ENCODE measurements around the gene TERT. TPM values are rescaled to one million over a fixed set of nuclear protein-coding genes. Genes with fewer than 3 reads are reported as not detected.

TERT gene
- total and polyA plus RNA-seq, 2 donors (not counting 1 experiment from before 2014, with no cell fraction given), result 0.24 to 0.39 TPM

GRCh38 chr5:1216918-1217295, 78.0 kb downstream of the TERT start:
- intact Hi-C loops (cut with micrococcal nuclease), result no loop called here
- ATAC-seq (ENCODE audit: low read depth), result no peak
- H3K79me2 ChIP-seq (ENCODE audit: control insufficient read depth, insufficient read depth, low read length), result no peaks in the 10 kb centered on the region
- no peak for DNase-seq
- peaks cover 0 to 20% (median 0%) of the 10 kb centered on the region in 3 donors for H3K9me3 ChIP-seq (ENCODE audit: control extremely low read depth in 1 of 3, control insufficient read depth in 2 of 3, insufficient read depth in 1 of 3, low read length in 2 of 3)
- H3K4me2 ChIP-seq (replicated peaks; ENCODE audit: low read depth, low read length, poor library complexity, severe bottlenecking), result no peak overlapping the region
- H3K4me3 ChIP-seq (ENCODE audit: control extremely low read depth in 1 of 5, extremely low read depth in 1 of 5, insufficient read depth in 1 of 5, low read depth in 2 of 5, low read length in 4 of 5), result no peak overlapping the region
- CTCF ChIA-PET, result no interaction called here
- H3K36me3 ChIP-seq (replicated peaks in 1 of 2; ENCODE audit: control extremely low read depth in 1 of 2, control insufficient read depth in 1 of 2, extremely low read depth in 1 of 2, insufficient read depth in 2 of 2, low read length in 1 of 2), result no peaks in the 10 kb centered on the region
- no peaks in the 10 kb centered on the region for H4K20me1 ChIP-seq (ENCODE audit: control insufficient read depth, insufficient read depth, low read length, poor library complexity, severe bottlenecking)
- WGBS (ENCODE audit: insufficient coverage), result 93% methylated on average over 18 of the region's 18 CpGs
- Mint-ChIP-seq H3K9me3 (ENCODE audit: insufficient read depth) (no peaks in the 10 kb centered on the region), H3K4me1 (no peaks in the 10 kb centered on the region), H3K4me3 (no peak overlapping the region), H3K27ac (no peak overlapping the region), H3K27me3 (peaks cover 8% of the 10 kb centered on the region)
- TF ChIP-seq EZH2 (IDR thresholded peaks at IDR 0.05; ENCODE audit: borderline replicate concordance, insufficient read depth, low read depth, low read length, poor library complexity, severe bottlenecking), result no peak
- TF ChIP-seq CTCF (IDR thresholded peaks at IDR 0.05), result no peak
- no peaks in the 10 kb centered on the region for H3K4me1 ChIP-seq (ENCODE audit: control insufficient read depth in 2 of 2, insufficient read depth in 2 of 2, low read length in 2 of 2)
- no peak overlapping the region for H3K9ac ChIP-seq (ENCODE audit: low read length)
- H2AFZ ChIP-seq (ENCODE audit: insufficient read depth, low read depth, low read length, poor library complexity, severe bottlenecking), result no peak overlapping the region
- POLR2A ChIA-PET, result no interaction called here
- H3K27ac ChIP-seq (ENCODE audit: low read length in 2 of 2), result no peak overlapping the region
- H3K27me3 ChIP-seq (replicated peaks in 1 of 4; ENCODE audit: control extremely low read depth in 1 of 4, control insufficient read depth in 3 of 4, insufficient read depth in 4 of 4, low read length in 3 of 4), result no peaks in the 10 kb centered on the region

- no peak for ATAC-seq (ENCODE audit: low read depth)
- Mint-ChIP-seq H3K27me3 (peaks cover 8% of the 10 kb centered on the region), H3K4me3 (no peak overlapping the region), H3K9me3 (ENCODE audit: insufficient read depth) (no peaks in the 10 kb centered on the region), H3K27ac (no peak overlapping the region), H3K4me1 (no peaks in the 10 kb centered on the region)
- intact Hi-C loops (cut with micrococcal nuclease), result no loop called here
- no peak overlapping the region for H3K4me2 ChIP-seq (replicated peaks; ENCODE audit: low read depth, low read length, poor library complexity, severe bottlenecking)
- TF ChIP-seq CTCF (IDR thresholded peaks at IDR 0.05) (no peak), EZH2 (IDR thresholded peaks at IDR 0.05; ENCODE audit: borderline replicate concordance, insufficient read depth, low read depth, low read length, poor library complexity, severe bottlenecking) (no peak)
- no peaks in the 10 kb centered on the region for H3K27me3 ChIP-seq (replicated peaks in 1 of 4; ENCODE audit: control extremely low read depth in 1 of 4, control insufficient read depth in 3 of 4, insufficient read depth in 4 of 4, low read length in 3 of 4)
- peaks cover 0 to 25% (median 0%) of the 10 kb centered on the region in 3 donors for H3K9me3 ChIP-seq (ENCODE audit: control extremely low read depth in 1 of 3, control insufficient read depth in 2 of 3, insufficient read depth in 1 of 3, low read length in 2 of 3)
- no peak overlapping the region for H3K27ac ChIP-seq (ENCODE audit: low read length in 2 of 2)
- H4K20me1 ChIP-seq (ENCODE audit: control insufficient read depth, insufficient read depth, low read length, poor library complexity, severe bottlenecking), result no peaks in the 10 kb centered on the region
- 97% methylated on average over 38 of the region's 38 CpGs for WGBS (ENCODE audit: insufficient coverage)
- H2AFZ ChIP-seq (ENCODE audit: insufficient read depth, low read depth, low read length, poor library complexity, severe bottlenecking), result no peak overlapping the region
- no peak overlapping the region for H3K9ac ChIP-seq (ENCODE audit: low read length)
- no peaks in the 10 kb centered on the region for H3K4me1 ChIP-seq (ENCODE audit: control insufficient read depth in 2 of 2, insufficient read depth in 2 of 2, low read length in 2 of 2)
- no peaks in the 10 kb centered on the region for H3K79me2 ChIP-seq (ENCODE audit: control insufficient read depth, insufficient read depth, low read length)
- no peak for DNase-seq
- ChIA-PET POLR2A (no interaction called here), CTCF (no interaction called here)
- H3K4me3 ChIP-seq (ENCODE audit: control extremely low read depth in 1 of 5, extremely low read depth in 1 of 5, insufficient read depth in 1 of 5, low read depth in 2 of 5, low read length in 4 of 5), result no peak overlapping the region
- H3K36me3 ChIP-seq (replicated peaks in 1 of 2; ENCODE audit: control extremely low read depth in 1 of 2, control insufficient read depth in 1 of 2, extremely low read depth in 1 of 2, insufficient read depth in 2 of 2, low read length in 1 of 2), result no peaks in the 10 kb centered on the region
These were observed 78.5 kb downstream of the TERT start for GRCh38 chr5:1216211-1216917.
